Astrocyte (in vitro differentiated cells and primary cell): Measurements from ENCODE around the gene SLITRK4. TPM values are rescaled to one million over a fixed set of nuclear protein-coding genes. Genes with fewer than 3 reads are reported as not detected.

Experiments used
- DNase-seq: peaks from one replicate; pipeline ENCODE4 v3.0.0-alpha.2; 2010; ENCODE audit warnings: low read depth
- FAIRE-seq: peaks from 2 replicates; lab custom pipeline; 2011; peaks lifted over from hg19 to GRCh38; lab: Jason Lieb, UNC
- H2AFZ ChIP-seq: 2 replicates; pipeline ENCODE4 v1.6.0; 2012; ENCODE audit warnings: low read depth, low read length, inconsistent platforms
- H3K27ac ChIP-seq: 2 replicates; pipeline ENCODE4 v1.5.1; 2011; ENCODE audit warnings: low read depth, low read length, inconsistent platforms
- H3K27me3 ChIP-seq: 2 replicates; pipeline ENCODE4 v1.6.0; 2011; ENCODE audit warnings: low read length, inconsistent platforms; ENCODE audit not compliant: insufficient read depth
- H3K36me3 ChIP-seq: 2 replicates; pipeline ENCODE4 v1.5.1; 2011; ENCODE audit warnings: low read length, inconsistent platforms; ENCODE audit not compliant: insufficient read depth
- H3K4me1 ChIP-seq: 2 replicates; pipeline ENCODE4 v1.5.1; 2011; ENCODE audit warnings: low read length, inconsistent platforms; ENCODE audit not compliant: insufficient read depth
- H3K4me2 ChIP-seq: 2 replicates; pipeline ENCODE4 v1.6.0; 2012; ENCODE audit warnings: low read length, inconsistent platforms
- H3K4me3 ChIP-seq: 2 replicates; pipeline ENCODE4 v1.5.1; 2011; ENCODE audit warnings: low read depth, mild to moderate bottlenecking, low read length, inconsistent platforms; ENCODE audit not compliant: insufficient read depth
- H3K79me2 ChIP-seq: 2 replicates; pipeline ENCODE4 v1.6.0; 2012; ENCODE audit warnings: mild to moderate bottlenecking, low read length, inconsistent platforms; ENCODE audit not compliant: insufficient read depth
- H3K9ac ChIP-seq: 2 replicates; pipeline ENCODE4 v1.6.0; 2012; ENCODE audit warnings: mild to moderate bottlenecking, low read length, inconsistent platforms
- H3K9me3 ChIP-seq: 2 replicates; pipeline ENCODE4 v1.5.1; 2012; ENCODE audit warnings: low read depth, mild to moderate bottlenecking, low read length, inconsistent platforms; ENCODE audit not compliant: insufficient read depth
- H4K20me1 ChIP-seq: 2 replicates; pipeline ENCODE4 v1.6.0; 2012; ENCODE audit warnings: low read length, inconsistent platforms; ENCODE audit not compliant: insufficient read depth
- H3K27ac Mint-ChIP-seq: one replicate; pipeline ENCODE4 v1.8.0; 2021; ENCODE audit warnings: mild to moderate bottlenecking, mixed read lengths; ENCODE audit not compliant: unreplicated experiment
- H3K27me3 Mint-ChIP-seq: one replicate; pipeline ENCODE4 v1.8.0; 2021; ENCODE audit warnings: low read depth, mixed read lengths; ENCODE audit not compliant: unreplicated experiment
- H3K36me3 Mint-ChIP-seq: one replicate; pipeline ENCODE4 v1.8.0; 2021; ENCODE audit warnings: low read depth, mixed read lengths; ENCODE audit not compliant: unreplicated experiment
- H3K4me1 Mint-ChIP-seq: one replicate; pipeline ENCODE4 v1.8.0; 2021; ENCODE audit warnings: low read depth, mixed read lengths; ENCODE audit not compliant: unreplicated experiment
- H3K4me3 Mint-ChIP-seq: one replicate; pipeline ENCODE4 v1.8.0; 2021; ENCODE audit warnings: mild to moderate bottlenecking, moderate library complexity, mixed read lengths; ENCODE audit not compliant: unreplicated experiment
- H3K9me3 Mint-ChIP-seq: one replicate; pipeline ENCODE4 v1.8.0; 2021; ENCODE audit warnings: mild to moderate bottlenecking, mixed read lengths; ENCODE audit not compliant: unreplicated experiment
- CTCF ChIP-seq: IDR thresholded peaks from 2 replicates; pipeline ENCODE4 v1.5.1; 2011; ENCODE audit warnings: low read depth, mild to moderate bottlenecking, inconsistent platforms, low read length, moderate library complexity; ENCODE audit not compliant: insufficient read depth
- EZH2 ChIP-seq: IDR thresholded peaks from 2 replicates; pipeline ENCODE4 v1.6.1; 2012; ENCODE audit warnings: mild to moderate bottlenecking, low read length, inconsistent platforms; ENCODE audit not compliant: insufficient read depth
- total RNA-seq: library from RNA; stranded (reverse); gene quantifications from 2 replicates; pipeline ENCODE4 v1.2.1, GENCODE V29; 2021

The SLITRK4 gene
- total RNA-seq, 1 donor from 2014 or later = 2.7 TPM

GRCh38 chrX:143632625-143633410 is 3.1 kb downstream of the SLITRK4 start:
- no peak overlapping the region for H3K27ac ChIP-seq
- Mint-ChIP-seq H3K9me3 (peaks cover 2% of the 10 kb centered on the region), H3K36me3 (no peaks in the 10 kb centered on the region), H3K4me3 (peak overlapping the region; percentile 73), H3K4me1 (no peaks in the 10 kb centered on the region), H3K27ac (peak overlapping the region; percentile 66), H3K27me3 (no peaks in the 10 kb centered on the region)
- peak; percentile 20 for FAIRE-seq
- peak overlapping the region; percentile 63 for H3K4me2 ChIP-seq
- H3K4me1 ChIP-seq = no peaks in the 10 kb centered on the region
- no peak overlapping the region for H3K4me3 ChIP-seq
- H3K79me2 ChIP-seq = no peaks in the 10 kb centered on the region
- no peak for DNase-seq
- no peaks in the 10 kb centered on the region for H3K9me3 ChIP-seq
- H3K36me3 ChIP-seq = no peaks in the 10 kb centered on the region
- H3K9ac ChIP-seq = no peak overlapping the region
- H2AFZ ChIP-seq = no peak overlapping the region
- no peak for TF ChIP-seq CTCF
- H3K27me3 ChIP-seq = peaks cover 4% of the 10 kb centered on the region
- H4K20me1 ChIP-seq = no peaks in the 10 kb centered on the region

- TF ChIP-seq CTCF = no peak
- no peak for TF ChIP-seq EZH2
- H3K4me3 Mint-ChIP-seq = no peak overlapping the region
- no peaks in the 10 kb centered on the region for H3K36me3 Mint-ChIP-seq
- H3K4me1 Mint-ChIP-seq = no peaks in the 10 kb centered on the region
- DNase-seq = no peak
- no peak overlapping the region for H3K4me3 ChIP-seq
- no peaks in the 10 kb centered on the region for H3K9me3 ChIP-seq
- H4K20me1 ChIP-seq = no peaks in the 10 kb centered on the region
- H3K9ac ChIP-seq = no peak overlapping the region
- H3K27ac ChIP-seq = no peak overlapping the region
- H3K4me1 ChIP-seq = no peaks in the 10 kb centered on the region
- no peak for FAIRE-seq
- H2AFZ ChIP-seq = no peak overlapping the region
- H3K9me3 Mint-ChIP-seq = peaks cover 2% of the 10 kb centered on the region
- no peak overlapping the region for H3K4me2 ChIP-seq
- no peak overlapping the region for H3K27ac Mint-ChIP-seq
- no peaks in the 10 kb centered on the region for H3K27me3 ChIP-seq
- H3K36me3 ChIP-seq = no peaks in the 10 kb centered on the region
- no peaks in the 10 kb centered on the region for H3K27me3 Mint-ChIP-seq
- no peaks in the 10 kb centered on the region for H3K79me2 ChIP-seq
Measured at GRCh38 chrX:143623657-143624056, 12.2 kb downstream of the SLITRK4 start.

- no peaks in the 10 kb centered on the region for H3K9me3 ChIP-seq
- H2AFZ ChIP-seq = no peak overlapping the region
- no peak overlapping the region for H3K4me3 ChIP-seq
- Mint-ChIP-seq H3K9me3 (peaks cover 2% of the 10 kb centered on the region), H3K36me3 (no peaks in the 10 kb centered on the region), H3K27ac (no peak overlapping the region), H3K4me1 (no peaks in the 10 kb centered on the region), H3K27me3 (no peaks in the 10 kb centered on the region), H3K4me3 (no peak overlapping the region)
- H3K79me2 ChIP-seq = no peaks in the 10 kb centered on the region
- H3K27ac ChIP-seq = no peak overlapping the region
- DNase-seq (no peak), FAIRE-seq (no peak)
- TF ChIP-seq CTCF = no peak
- no peak for TF ChIP-seq EZH2
- H3K4me2 ChIP-seq = no peak overlapping the region
- H3K4me1 ChIP-seq = no peaks in the 10 kb centered on the region
- no peak overlapping the region for H3K9ac ChIP-seq
- H3K36me3 ChIP-seq = no peaks in the 10 kb centered on the region
- no peaks in the 10 kb centered on the region for H4K20me1 ChIP-seq
- no peaks in the 10 kb centered on the region for H3K27me3 ChIP-seq
Measured at GRCh38 chrX:143621276-143621675, 14.6 kb downstream of the SLITRK4 start.
